ENCODE measurements around the gene IQCF5.

IQCF5 gene

GRCh38 chr3:51830345-51830744 lies 45.1 kb downstream of the IQCF5 start:
- TF ChIP-seq, protein P1, sequence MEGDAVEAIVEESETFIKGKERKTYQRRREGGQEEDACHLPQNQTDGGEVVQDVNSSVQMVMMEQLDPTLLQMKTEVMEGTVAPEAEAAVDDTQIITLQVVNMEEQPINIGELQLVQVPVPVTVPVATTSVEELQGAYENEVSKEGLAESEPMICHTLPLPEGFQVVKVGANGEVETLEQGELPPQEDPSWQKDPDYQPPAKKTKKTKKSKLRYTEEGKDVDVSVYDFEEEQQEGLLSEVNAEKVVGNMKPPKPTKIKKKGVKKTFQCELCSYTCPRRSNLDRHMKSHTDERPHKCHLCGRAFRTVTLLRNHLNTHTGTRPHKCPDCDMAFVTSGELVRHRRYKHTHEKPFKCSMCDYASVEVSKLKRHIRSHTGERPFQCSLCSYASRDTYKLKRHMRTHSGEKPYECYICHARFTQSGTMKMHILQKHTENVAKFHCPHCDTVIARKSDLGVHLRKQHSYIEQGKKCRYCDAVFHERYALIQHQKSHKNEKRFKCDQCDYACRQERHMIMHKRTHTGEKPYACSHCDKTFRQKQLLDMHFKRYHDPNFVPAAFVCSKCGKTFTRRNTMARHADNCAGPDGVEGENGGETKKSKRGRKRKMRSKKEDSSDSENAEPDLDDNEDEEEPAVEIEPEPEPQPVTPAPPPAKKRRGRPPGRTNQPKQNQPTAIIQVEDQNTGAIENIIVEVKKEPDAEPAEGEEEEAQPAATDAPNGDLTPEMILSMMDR (IDR thresholded peaks at IDR 0.05; ENCODE audit: unreplicated experiment in 3 of 3): no peak
- Mint-ChIP-seq H3K9me3 (peaks cover 15% of the 10 kb centered on the region), H3K36me3 (ENCODE audit: low read depth) (no peaks in the 10 kb centered on the region), H3K27me3 (ENCODE audit: low read depth) (peaks cover 20% of the 10 kb centered on the region), H3K4me3 (no peak overlapping the region), H3K4me1 (no peaks in the 10 kb centered on the region), H3K27ac (no peak overlapping the region)

- Mint-ChIP-seq H3K4me1 (no peaks in the 10 kb centered on the region), H3K4me3 (no peak overlapping the region)
These were observed 47.1 kb downstream of the IQCF5 start for GRCh38 chr3:51828297-51828696.

More at GRCh38 chr3:51828297-51828696, 47.1 kb downstream of the IQCF5 start:
- no peak overlapping the region for H3K27ac Mint-ChIP-seq
- peaks cover 17% of the 10 kb centered on the region for H3K27me3 Mint-ChIP-seq (ENCODE audit: low read depth)
- peaks cover 15% of the 10 kb centered on the region for H3K9me3 Mint-ChIP-seq
- no peaks in the 10 kb centered on the region for H3K36me3 Mint-ChIP-seq (ENCODE audit: low read depth)
- TF ChIP-seq, protein P1 (IDR thresholded peaks at IDR 0.05; ENCODE audit: unreplicated experiment in 3 of 3): no peak

Measured in nephron (organoid).